ENCODE results near the gene BMP5.
"Not testable (repeated sequence)": the region's sequence is repeated elsewhere in the genome, so short reads cannot be mapped to it uniquely, and the experiment has no call there.

BMP5 gene

GRCh38 chr6:55917751-55918415, 42.5 kb upstream of the BMP5 start:
- H2AK5ac ChIP-seq (ENCODE audit: low read length, severe bottlenecking): no peak overlapping the region
- H3K27me3 ChIP-seq (ENCODE audit: control insufficient read depth in 1 of 2, insufficient read depth in 1 of 2, low read length in 2 of 2): no peaks in the 10 kb centered on the region
- H3K9ac ChIP-seq (ENCODE audit: low read length): peak overlapping the region; percentile 93
- DNase-seq: no peak
- no peaks in the 10 kb centered on the region for H3K4me1 ChIP-seq (ENCODE audit: control insufficient read depth, insufficient read depth, low read depth, low read length)
- no peak overlapping the region for H3K27ac ChIP-seq (ENCODE audit: low read length, poor library complexity, severe bottlenecking)
- no peak overlapping the region for H3K18ac ChIP-seq (ENCODE audit: low read depth in 1 of 2, low read length in 2 of 2)
- H2BK12ac ChIP-seq (ENCODE audit: low read length in 2 of 2): no peak overlapping the region
- H3K79me1 ChIP-seq (replicated peaks; ENCODE audit: low read length, poor library complexity, severe bottlenecking): no peaks in the 10 kb centered on the region
- no peak overlapping the region for H3K4me2 ChIP-seq (ENCODE audit: low read length, poor library complexity, severe bottlenecking)
- no peak overlapping the region for H2BK15ac ChIP-seq (ENCODE audit: low read depth, poor library complexity, severe bottlenecking)
- no peak overlapping the region for H2AFZ ChIP-seq (ENCODE audit: low read depth, low read length)
- no peak overlapping the region for H3K4ac ChIP-seq (ENCODE audit: low read depth in 1 of 2, low read length in 2 of 2)
- no peak overlapping the region for H3K23ac ChIP-seq (ENCODE audit: low read length in 2 of 2)
- 90% methylated on average over 3 of the region's 3 CpGs for WGBS
- no peak overlapping the region for H2BK5ac ChIP-seq (ENCODE audit: low read depth, low read length, poor library complexity, severe bottlenecking)
- H3K9me3 ChIP-seq (ENCODE audit: control insufficient read depth, low read length): no peaks in the 10 kb centered on the region
- H3K36me3 ChIP-seq (ENCODE audit: control insufficient read depth in 1 of 2, insufficient read depth in 2 of 2, low read depth in 1 of 2, low read length in 2 of 2): no peaks in the 10 kb centered on the region
- no peak overlapping the region for H4K8ac ChIP-seq (ENCODE audit: low read length)
- H3K4me3 ChIP-seq (ENCODE audit: insufficient read depth in 1 of 2, low read depth in 1 of 2, low read length in 2 of 2): peak overlapping the region in 1 of 2 experiments; percentile 57
- H4K91ac ChIP-seq (ENCODE audit: low read length): no peak overlapping the region
- no peak overlapping the region for H3K14ac ChIP-seq (ENCODE audit: low read length in 2 of 2)
- H2BK120ac ChIP-seq (ENCODE audit: low read depth, low read length): no peak overlapping the region

GRCh38 chr6:55916188-55916587, 40.8 kb upstream of the BMP5 start:
- Histone ChIP-seq H3K9me3 (ENCODE audit: control insufficient read depth, low read length) (no peaks in the 10 kb centered on the region), H3K4me1 (ENCODE audit: control insufficient read depth, insufficient read depth, low read depth, low read length) (no peaks in the 10 kb centered on the region), H2BK5ac (ENCODE audit: low read depth, low read length, poor library complexity, severe bottlenecking) (no peak overlapping the region), H3K23ac (ENCODE audit: low read length in 2 of 2) (no peak overlapping the region), H3K36me3 (ENCODE audit: control insufficient read depth in 1 of 2, insufficient read depth in 2 of 2, low read depth in 1 of 2, low read length in 2 of 2) (no peaks in the 10 kb centered on the region), H3K27ac (ENCODE audit: low read length, poor library complexity, severe bottlenecking) (no peak overlapping the region), H3K79me1 (replicated peaks; ENCODE audit: low read length, poor library complexity, severe bottlenecking) (no peaks in the 10 kb centered on the region), H2BK12ac (ENCODE audit: low read length in 2 of 2) (no peak overlapping the region), H3K9ac (ENCODE audit: low read length) (no peak overlapping the region), H3K4me2 (ENCODE audit: low read length, poor library complexity, severe bottlenecking) (no peak overlapping the region), H2AFZ (ENCODE audit: low read depth, low read length) (no peak overlapping the region), H4K91ac (ENCODE audit: low read length) (no peak overlapping the region), H3K4me3 (ENCODE audit: insufficient read depth in 1 of 2, low read depth in 1 of 2, low read length in 2 of 2) (no peak overlapping the region), H2AK5ac (ENCODE audit: low read length, severe bottlenecking) (no peak overlapping the region), H2BK120ac (ENCODE audit: low read depth, low read length) (no peak overlapping the region), H2BK15ac (ENCODE audit: low read depth, poor library complexity, severe bottlenecking) (no peak overlapping the region), H3K27me3 (ENCODE audit: control insufficient read depth in 1 of 2, insufficient read depth in 1 of 2, low read length in 2 of 2) (no peaks in the 10 kb centered on the region), H3K4ac (ENCODE audit: low read depth in 1 of 2, low read length in 2 of 2) (no peak overlapping the region), H3K18ac (ENCODE audit: low read depth in 1 of 2, low read length in 2 of 2) (no peak overlapping the region), H4K8ac (ENCODE audit: low read length) (no peak overlapping the region), H3K14ac (ENCODE audit: low read length in 2 of 2) (no peak overlapping the region)
- no CpG with 5 or more reads among the region's 2 CpGs for WGBS
- DNase-seq: peak; percentile 12

GRCh38 chr6:55913228-55914195, 38.1 kb upstream of the BMP5 start:
- Histone ChIP-seq H3K18ac (ENCODE audit: low read depth in 1 of 2, low read length in 2 of 2) (no peak overlapping the region), H3K4me3 (ENCODE audit: insufficient read depth in 1 of 2, low read depth in 1 of 2, low read length in 2 of 2) (no peak overlapping the region), H4K91ac (ENCODE audit: low read length) (no peak overlapping the region), H2BK15ac (ENCODE audit: low read depth, poor library complexity, severe bottlenecking) (no peak overlapping the region), H2BK5ac (ENCODE audit: low read depth, low read length, poor library complexity, severe bottlenecking) (no peak overlapping the region), H2AFZ (ENCODE audit: low read depth, low read length) (no peak overlapping the region), H2AK5ac (ENCODE audit: low read length, severe bottlenecking) (no peak overlapping the region), H3K27ac (ENCODE audit: low read length, poor library complexity, severe bottlenecking) (no peak overlapping the region), H2BK12ac (ENCODE audit: low read length in 2 of 2) (no peak overlapping the region), H3K9me3 (ENCODE audit: control insufficient read depth, low read length) (no peaks in the 10 kb centered on the region), H4K8ac (ENCODE audit: low read length) (no peak overlapping the region), H3K14ac (ENCODE audit: low read length in 2 of 2) (no peak overlapping the region), H3K9ac (ENCODE audit: low read length) (no peak overlapping the region), H2BK120ac (ENCODE audit: low read depth, low read length) (no peak overlapping the region), H3K27me3 (ENCODE audit: control insufficient read depth in 1 of 2, insufficient read depth in 1 of 2, low read length in 2 of 2) (no peaks in the 10 kb centered on the region), H3K4me2 (ENCODE audit: low read length, poor library complexity, severe bottlenecking) (no peak overlapping the region), H3K79me1 (replicated peaks; ENCODE audit: low read length, poor library complexity, severe bottlenecking) (no peaks in the 10 kb centered on the region), H3K4ac (ENCODE audit: low read depth in 1 of 2, low read length in 2 of 2) (no peak overlapping the region), H3K36me3 (ENCODE audit: control insufficient read depth in 1 of 2, insufficient read depth in 2 of 2, low read depth in 1 of 2, low read length in 2 of 2) (no peaks in the 10 kb centered on the region), H3K23ac (ENCODE audit: low read length in 2 of 2) (no peak overlapping the region), H3K4me1 (ENCODE audit: control insufficient read depth, insufficient read depth, low read depth, low read length) (no peaks in the 10 kb centered on the region)
- WGBS: 56% methylated on average over 1 of the region's 3 CpGs
- no peak for DNase-seq

- H3K4me1 ChIP-seq (ENCODE audit: control insufficient read depth, insufficient read depth, low read depth, low read length); H3K9me3 ChIP-seq (ENCODE audit: control insufficient read depth, low read length); H2BK120ac ChIP-seq (ENCODE audit: low read depth, low read length); H3K23ac ChIP-seq (ENCODE audit: low read length in 2 of 2); H3K9ac ChIP-seq (ENCODE audit: low read length); H2BK5ac ChIP-seq (ENCODE audit: low read depth, low read length, poor library complexity, severe bottlenecking); DNase-seq; H2BK15ac ChIP-seq (ENCODE audit: low read depth, poor library complexity, severe bottlenecking); H2AFZ ChIP-seq (ENCODE audit: low read depth, low read length); H3K18ac ChIP-seq (ENCODE audit: low read depth in 1 of 2, low read length in 2 of 2); H3K14ac ChIP-seq (ENCODE audit: low read length in 2 of 2); H4K91ac ChIP-seq (ENCODE audit: low read length); H2AK5ac ChIP-seq (ENCODE audit: low read length, severe bottlenecking); H3K4me3 ChIP-seq (ENCODE audit: insufficient read depth in 1 of 2, low read depth in 1 of 2, low read length in 2 of 2); H3K27ac ChIP-seq (ENCODE audit: low read length, poor library complexity, severe bottlenecking); H3K27me3 ChIP-seq (ENCODE audit: control insufficient read depth in 1 of 2, insufficient read depth in 1 of 2, low read length in 2 of 2); H4K8ac ChIP-seq (ENCODE audit: low read length); H3K4me2 ChIP-seq (ENCODE audit: low read length, poor library complexity, severe bottlenecking); H2BK12ac ChIP-seq (ENCODE audit: low read length in 2 of 2); H3K79me1 ChIP-seq (replicated peaks; ENCODE audit: low read length, poor library complexity, severe bottlenecking); H3K4ac ChIP-seq (ENCODE audit: low read depth in 1 of 2, low read length in 2 of 2); H3K36me3 ChIP-seq (ENCODE audit: control insufficient read depth in 1 of 2, insufficient read depth in 2 of 2, low read depth in 1 of 2, low read length in 2 of 2): not testable (repeated sequence)
- no CpG with 5 or more reads among the region's 28 CpGs for WGBS
These were observed 35.1 kb upstream of the BMP5 start for GRCh38 chr6:55910466-55910865.
